ENCODE data around the gene PTPRH. TPM values are rescaled to one million over a fixed set of nuclear protein-coding genes. Genes with fewer than 3 reads are reported as not detected.

The PTPRH gene
- total RNA-seq, 1 experiment from 2014 or later, result 34.6 TPM

DNA sequence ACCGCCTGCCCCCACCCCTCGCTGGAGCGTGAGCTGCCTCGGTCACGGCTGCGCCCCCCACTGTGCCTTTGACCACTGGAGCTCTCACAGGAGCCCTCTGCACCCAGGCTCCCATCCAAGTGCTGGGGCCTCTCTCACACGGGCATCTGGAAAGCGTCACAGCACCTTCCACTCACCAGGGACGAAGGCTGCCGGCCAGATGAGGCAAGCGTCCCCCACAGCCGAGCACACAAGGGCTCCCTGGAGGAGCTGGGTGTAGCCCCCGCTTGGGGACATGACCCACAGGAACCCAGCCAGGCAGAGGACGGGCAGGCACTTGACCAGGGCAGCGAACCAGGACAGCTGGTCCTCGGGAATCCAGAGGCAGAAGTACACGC, 18.7 kb upstream of the PTPRH start:
- Mint-ChIP-seq H3K4me1 (ENCODE audit: low read depth, unreplicated experiment) (no peaks in the 10 kb centered on the region), H3K9me3 (ENCODE audit: low read depth, unreplicated experiment) (no peaks in the 10 kb centered on the region), H3K36me3 (ENCODE audit: insufficient read depth, unreplicated experiment) (peaks cover 59% of the 10 kb centered on the region), H3K4me3 (ENCODE audit: low read depth, unreplicated experiment) (no peak overlapping the region), H3K27ac (ENCODE audit: unreplicated experiment) (no peak overlapping the region), H3K27me3 (ENCODE audit: unreplicated experiment) (no peaks in the 10 kb centered on the region)
- DNase-seq, result no peak
- no TSS peak for BruUV-seq (replicated peaks)
- intact Hi-C loops (cut with micrococcal nuclease; ENCODE audit: unreplicated experiment), result no loop called here
- CTCF ChIA-PET, result no interaction called here
- TF ChIP-seq, protein P1, sequence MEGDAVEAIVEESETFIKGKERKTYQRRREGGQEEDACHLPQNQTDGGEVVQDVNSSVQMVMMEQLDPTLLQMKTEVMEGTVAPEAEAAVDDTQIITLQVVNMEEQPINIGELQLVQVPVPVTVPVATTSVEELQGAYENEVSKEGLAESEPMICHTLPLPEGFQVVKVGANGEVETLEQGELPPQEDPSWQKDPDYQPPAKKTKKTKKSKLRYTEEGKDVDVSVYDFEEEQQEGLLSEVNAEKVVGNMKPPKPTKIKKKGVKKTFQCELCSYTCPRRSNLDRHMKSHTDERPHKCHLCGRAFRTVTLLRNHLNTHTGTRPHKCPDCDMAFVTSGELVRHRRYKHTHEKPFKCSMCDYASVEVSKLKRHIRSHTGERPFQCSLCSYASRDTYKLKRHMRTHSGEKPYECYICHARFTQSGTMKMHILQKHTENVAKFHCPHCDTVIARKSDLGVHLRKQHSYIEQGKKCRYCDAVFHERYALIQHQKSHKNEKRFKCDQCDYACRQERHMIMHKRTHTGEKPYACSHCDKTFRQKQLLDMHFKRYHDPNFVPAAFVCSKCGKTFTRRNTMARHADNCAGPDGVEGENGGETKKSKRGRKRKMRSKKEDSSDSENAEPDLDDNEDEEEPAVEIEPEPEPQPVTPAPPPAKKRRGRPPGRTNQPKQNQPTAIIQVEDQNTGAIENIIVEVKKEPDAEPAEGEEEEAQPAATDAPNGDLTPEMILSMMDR (IDR thresholded peaks at IDR 0.05; ENCODE audit: unreplicated experiment), result no peak

DNA sequence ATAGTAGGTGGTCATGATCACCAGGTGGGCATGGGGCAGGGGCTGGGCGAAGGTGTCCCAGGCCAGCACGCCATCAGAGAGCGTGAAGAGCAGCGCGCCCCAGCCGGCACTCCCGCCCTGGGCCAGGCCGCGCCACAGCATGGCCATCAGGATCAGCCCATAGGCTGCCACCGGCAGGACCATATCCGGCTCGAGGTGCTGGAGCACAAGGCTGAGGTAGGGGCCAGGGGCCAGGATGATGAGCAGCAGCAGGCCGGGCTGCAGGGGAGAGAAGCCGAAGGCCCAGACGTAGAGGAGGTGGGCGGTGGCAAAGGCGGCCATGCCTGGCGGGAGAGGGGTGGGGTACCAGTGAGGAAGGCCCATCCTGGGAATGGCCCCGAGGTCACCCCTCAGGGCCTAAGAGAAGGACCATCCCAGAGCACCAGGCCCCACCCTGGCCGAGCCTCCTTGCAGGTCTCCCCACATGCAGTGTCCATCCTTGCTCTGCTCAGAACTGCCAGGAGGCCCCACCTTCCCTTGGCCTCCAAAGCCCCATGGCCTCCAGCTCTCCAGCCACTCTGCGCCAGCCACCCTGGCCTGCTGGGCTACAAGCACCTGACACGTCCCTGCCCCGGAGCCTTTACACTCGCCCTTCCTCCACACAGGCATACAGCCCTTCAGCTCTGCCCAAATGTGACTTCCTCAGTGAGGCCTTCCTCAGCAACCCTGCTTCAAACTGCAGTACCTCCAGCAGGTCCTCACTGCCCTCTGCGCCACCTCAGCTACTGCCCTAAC, 18.1 kb upstream of the PTPRH start:
- Mint-ChIP-seq H3K9me3 (ENCODE audit: low read depth, unreplicated experiment) (no peaks in the 10 kb centered on the region), H3K4me3 (ENCODE audit: low read depth, unreplicated experiment) (no peak overlapping the region), H3K4me1 (ENCODE audit: low read depth, unreplicated experiment) (no peaks in the 10 kb centered on the region), H3K27me3 (ENCODE audit: unreplicated experiment) (no peaks in the 10 kb centered on the region), H3K36me3 (ENCODE audit: insufficient read depth, unreplicated experiment) (peaks cover 54% of the 10 kb centered on the region), H3K27ac (ENCODE audit: unreplicated experiment) (peak overlapping the region; percentile 16)
- DNase-seq, result no peak
- BruUV-seq (replicated peaks), result no TSS peak
- intact Hi-C loops (cut with micrococcal nuclease; ENCODE audit: unreplicated experiment), result no loop called here
- TF ChIP-seq, protein P1 (IDR thresholded peaks at IDR 0.05; ENCODE audit: unreplicated experiment), result no peak
- CTCF ChIA-PET, result no interaction called here

DNA sequence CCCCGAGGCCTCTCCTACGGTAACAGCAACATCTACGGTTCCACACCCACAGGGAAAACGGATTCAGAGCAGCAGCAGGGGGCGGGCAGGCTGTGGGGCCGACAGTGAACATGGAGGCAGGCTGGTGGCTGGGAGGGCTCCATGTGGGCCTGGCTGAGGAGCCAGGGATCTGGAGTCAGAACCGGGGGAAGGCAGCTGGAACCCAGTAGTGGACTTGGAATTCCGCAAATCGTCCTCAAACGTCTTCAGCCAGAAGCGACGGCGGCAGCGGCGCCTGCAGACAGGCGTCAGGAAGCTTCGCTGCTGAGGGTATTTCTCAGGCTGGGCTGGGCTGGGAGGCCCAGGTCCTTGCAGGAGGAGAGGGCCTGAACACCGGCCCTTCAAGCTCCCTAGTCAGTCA, 17.5 kb upstream of the PTPRH start:
- Mint-ChIP-seq H3K27me3 (ENCODE audit: unreplicated experiment) (no peaks in the 10 kb centered on the region), H3K27ac (ENCODE audit: unreplicated experiment) (peak overlapping the region; percentile 16), H3K4me3 (ENCODE audit: low read depth, unreplicated experiment) (no peak overlapping the region), H3K4me1 (ENCODE audit: low read depth, unreplicated experiment) (no peaks in the 10 kb centered on the region), H3K9me3 (ENCODE audit: low read depth, unreplicated experiment) (no peaks in the 10 kb centered on the region), H3K36me3 (ENCODE audit: insufficient read depth, unreplicated experiment) (peaks cover 48% of the 10 kb centered on the region)
- BruUV-seq (replicated peaks), result no TSS peak
- CTCF ChIA-PET, result no interaction called here
- intact Hi-C loops (cut with micrococcal nuclease; ENCODE audit: unreplicated experiment), result no loop called here
- no peak for DNase-seq
- TF ChIP-seq, protein P1 (IDR thresholded peaks at IDR 0.05; ENCODE audit: unreplicated experiment), result no peak

DNA sequence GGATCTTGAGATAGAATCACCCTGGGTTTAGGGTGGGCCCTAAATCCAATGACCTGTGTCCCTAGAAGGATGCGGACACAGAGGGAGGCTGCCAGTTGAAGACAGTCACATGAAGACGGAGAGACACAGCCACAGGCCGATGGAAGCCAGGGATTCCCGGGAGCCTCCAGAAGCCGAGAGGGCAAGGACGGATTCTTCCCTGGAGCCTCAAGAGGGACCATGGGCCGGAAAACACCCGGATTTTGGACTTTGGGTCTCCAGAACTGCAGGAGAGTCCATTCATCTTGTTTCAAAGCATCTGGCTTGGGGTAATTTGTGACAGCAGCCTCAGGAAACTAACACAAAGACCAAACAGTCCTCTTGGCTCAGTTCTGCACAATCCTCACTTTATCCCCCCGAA, 17.0 kb upstream of the PTPRH start:
- H3K27me3 Mint-ChIP-seq (ENCODE audit: unreplicated experiment), result no peaks in the 10 kb centered on the region
- H3K9me3 Mint-ChIP-seq (ENCODE audit: low read depth, unreplicated experiment), result no peaks in the 10 kb centered on the region
- intact Hi-C loops (cut with micrococcal nuclease; ENCODE audit: unreplicated experiment), result no loop called here
- peak overlapping the region; percentile 16 for H3K27ac Mint-ChIP-seq (ENCODE audit: unreplicated experiment)
- DNase-seq, result no peak
- H3K4me1 Mint-ChIP-seq (ENCODE audit: low read depth, unreplicated experiment), result no peaks in the 10 kb centered on the region
- H3K36me3 Mint-ChIP-seq (ENCODE audit: insufficient read depth, unreplicated experiment), result peaks cover 48% of the 10 kb centered on the region
- no peak overlapping the region for H3K4me3 Mint-ChIP-seq (ENCODE audit: low read depth, unreplicated experiment)
- TF ChIP-seq, protein P1 (IDR thresholded peaks at IDR 0.05; ENCODE audit: unreplicated experiment), result no peak
- CTCF ChIA-PET, result no interaction called here
- BruUV-seq (replicated peaks), result no TSS peak

All from Calu3 (cell line).